Measurements from ENCODE around the gene ESYT2. TPM values are rescaled to one million over a fixed set of nuclear protein-coding genes. Genes with fewer than 3 reads are reported as not detected.

ESYT2 gene
- total RNA-seq, 4 donors from 2014 or later = 209 to 286 (median 230) TPM

GRCh38 chr7:158854681-158855081 is 25.4 kb upstream of the ESYT2 start:
- H3K9me3 ChIP-seq = no peaks in the 10 kb centered on the region
- TF ChIP-seq EP300 (IDR thresholded peaks at IDR 0.05) (no peak), POLR2A (IDR thresholded peaks at IDR 0.05) (no peak), POLR2AphosphoS5 (IDR thresholded peaks at IDR 0.05) (no peak)
- TF ChIP-seq, protein P1, sequence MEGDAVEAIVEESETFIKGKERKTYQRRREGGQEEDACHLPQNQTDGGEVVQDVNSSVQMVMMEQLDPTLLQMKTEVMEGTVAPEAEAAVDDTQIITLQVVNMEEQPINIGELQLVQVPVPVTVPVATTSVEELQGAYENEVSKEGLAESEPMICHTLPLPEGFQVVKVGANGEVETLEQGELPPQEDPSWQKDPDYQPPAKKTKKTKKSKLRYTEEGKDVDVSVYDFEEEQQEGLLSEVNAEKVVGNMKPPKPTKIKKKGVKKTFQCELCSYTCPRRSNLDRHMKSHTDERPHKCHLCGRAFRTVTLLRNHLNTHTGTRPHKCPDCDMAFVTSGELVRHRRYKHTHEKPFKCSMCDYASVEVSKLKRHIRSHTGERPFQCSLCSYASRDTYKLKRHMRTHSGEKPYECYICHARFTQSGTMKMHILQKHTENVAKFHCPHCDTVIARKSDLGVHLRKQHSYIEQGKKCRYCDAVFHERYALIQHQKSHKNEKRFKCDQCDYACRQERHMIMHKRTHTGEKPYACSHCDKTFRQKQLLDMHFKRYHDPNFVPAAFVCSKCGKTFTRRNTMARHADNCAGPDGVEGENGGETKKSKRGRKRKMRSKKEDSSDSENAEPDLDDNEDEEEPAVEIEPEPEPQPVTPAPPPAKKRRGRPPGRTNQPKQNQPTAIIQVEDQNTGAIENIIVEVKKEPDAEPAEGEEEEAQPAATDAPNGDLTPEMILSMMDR (IDR thresholded peaks at IDR 0.05) = no peak
- no peaks in the 10 kb centered on the region for H3K36me3 ChIP-seq
- 63 to 81% methylated on average over 2 to 6 of the region's 7 CpGs for WGBS, 2 donors (ENCODE audit: low coverage in 1 of 2)
- no peak overlapping the region for H3K27ac ChIP-seq
- no peak overlapping the region for H3K4me3 ChIP-seq
- ATAC-seq = no peak
- peaks cover 0 to 36% (median 8%) of the 10 kb centered on the region in 3 donors for H3K4me1 ChIP-seq
- H3K27me3 ChIP-seq = no peaks in the 10 kb centered on the region

DNA sequence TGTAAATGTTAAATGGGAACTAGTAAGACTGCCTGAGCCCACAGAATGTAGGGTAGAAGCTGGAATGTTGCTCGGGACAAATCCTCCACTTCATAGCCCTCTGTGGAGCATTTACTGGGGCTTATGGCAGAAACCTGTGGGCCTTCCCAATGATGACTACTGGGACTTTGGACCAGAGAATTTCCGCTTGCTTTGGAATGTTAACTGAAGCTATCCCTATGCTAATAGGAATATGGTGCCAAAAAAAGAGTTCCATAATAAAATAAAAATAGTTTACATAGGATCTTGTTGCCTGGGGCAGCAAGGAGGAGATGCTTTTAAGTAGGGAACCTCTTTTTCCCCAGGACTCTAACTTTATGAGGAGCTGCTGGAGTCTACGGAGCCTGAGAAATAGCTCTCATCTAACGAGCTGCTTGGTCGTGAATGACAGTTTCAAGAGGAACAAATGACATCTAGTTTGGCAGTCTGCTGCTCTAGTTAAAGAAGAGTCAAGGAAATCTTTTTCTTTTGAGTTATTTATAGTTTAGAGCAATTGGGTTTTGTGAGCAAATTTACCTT is 21.3 kb upstream of the ESYT2 start:
- 61 to 66% methylated on average over 4 to 5 of the region's 5 CpGs for WGBS, 2 donors (ENCODE audit: low coverage in 1 of 2)
- H3K9me3 ChIP-seq = no peaks in the 10 kb centered on the region
- no peaks in the 10 kb centered on the region for H3K36me3 ChIP-seq
- H3K4me1 ChIP-seq = peaks cover 0 to 4% (median 0%) of the 10 kb centered on the region in 3 donors
- ATAC-seq = no peak
- no peaks in the 10 kb centered on the region for H3K27me3 ChIP-seq
- no peak overlapping the region for H3K4me3 ChIP-seq
- no peak for TF ChIP-seq EP300 (IDR thresholded peaks at IDR 0.05)
- TF ChIP-seq, protein P1 (IDR thresholded peaks at IDR 0.05) = no peak
- TF ChIP-seq POLR2A (IDR thresholded peaks at IDR 0.05) = no peak
- no peak for TF ChIP-seq POLR2AphosphoS5 (IDR thresholded peaks at IDR 0.05)
- no peak overlapping the region for H3K27ac ChIP-seq

DNA sequence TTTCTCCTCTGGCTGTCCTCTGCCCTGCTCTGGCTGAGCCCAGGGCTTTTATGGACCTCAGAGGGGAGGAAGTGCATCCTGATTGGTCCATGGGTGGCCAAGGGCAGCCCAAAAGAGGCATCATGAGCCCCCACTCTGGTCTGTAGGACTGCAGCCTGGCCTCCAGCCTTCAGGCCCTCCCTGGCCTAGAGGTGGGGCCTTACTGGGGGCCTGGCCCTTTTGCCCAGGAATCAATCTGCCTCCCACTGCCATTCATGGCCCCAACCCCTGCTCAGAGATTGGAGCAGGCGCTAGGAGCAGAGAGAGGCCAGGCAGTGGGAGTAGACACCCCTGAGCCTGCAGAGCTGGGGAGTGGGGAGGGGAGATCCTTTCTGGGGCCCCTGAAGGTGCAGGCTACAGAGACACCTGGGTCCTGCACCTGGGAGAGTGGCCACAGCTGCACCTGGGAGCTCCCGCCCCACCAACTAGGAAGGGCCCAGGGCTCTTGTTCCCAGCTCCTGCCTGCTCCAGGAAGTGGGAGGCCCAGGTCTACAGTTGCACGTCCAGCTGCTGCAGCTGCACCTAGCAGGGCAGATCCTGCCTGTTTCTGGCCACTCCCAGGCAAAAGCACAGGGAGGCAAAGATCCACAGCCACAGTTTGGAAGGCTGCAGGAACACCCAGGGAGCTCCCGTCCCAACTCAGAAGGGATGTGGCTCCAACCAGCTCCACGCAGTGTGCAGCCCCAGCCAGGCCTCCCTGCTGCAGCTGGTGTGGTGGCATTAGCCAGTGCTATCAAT is 20.6 kb upstream of the ESYT2 start:
- Histone ChIP-seq H3K4me3 (no peak overlapping the region), H3K4me1 (no peaks in the 10 kb centered on the region), H3K36me3 (no peaks in the 10 kb centered on the region), H3K9me3 (no peaks in the 10 kb centered on the region), H3K27ac (no peak overlapping the region), H3K27me3 (no peaks in the 10 kb centered on the region)
- WGBS, 2 donors (ENCODE audit: low coverage in 1 of 2) = 60% methylated on average over 1 of the region's 5 CpGs; no CpG with 5 or more reads in 1 of the 2 donors
- ATAC-seq = no peak
- TF ChIP-seq, protein P1 (IDR thresholded peaks at IDR 0.05) = no peak
- TF ChIP-seq POLR2AphosphoS5 (IDR thresholded peaks at IDR 0.05) (no peak), EP300 (IDR thresholded peaks at IDR 0.05) (no peak), POLR2A (IDR thresholded peaks at IDR 0.05) (no peak)

- no peaks in the 10 kb centered on the region for H3K9me3 ChIP-seq
- no peak for ATAC-seq
- H3K27me3 ChIP-seq = no peaks in the 10 kb centered on the region
- no peak overlapping the region for H3K27ac ChIP-seq
- H3K36me3 ChIP-seq = no peaks in the 10 kb centered on the region
- no peaks in the 10 kb centered on the region for H3K4me1 ChIP-seq
- WGBS, 2 donors (ENCODE audit: low coverage in 1 of 2) = 86% methylated on average over 1 of the region's 5 CpGs; no CpG with 5 or more reads in 1 of the 2 donors
- TF ChIP-seq, protein P1 (IDR thresholded peaks at IDR 0.05) = no peak
- TF ChIP-seq EP300 (IDR thresholded peaks at IDR 0.05) = no peak
- TF ChIP-seq POLR2AphosphoS5 (IDR thresholded peaks at IDR 0.05) = no peak
- no peak for TF ChIP-seq POLR2A (IDR thresholded peaks at IDR 0.05)
- H3K4me3 ChIP-seq = no peak overlapping the region
Observed at GRCh38 chr7:158849442-158849767, 20.1 kb upstream of the ESYT2 start.

- no peak for TF ChIP-seq POLR2AphosphoS5 (IDR thresholded peaks at IDR 0.05)
- TF ChIP-seq, protein P1 (IDR thresholded peaks at IDR 0.05) = no peak
- TF ChIP-seq POLR2A (IDR thresholded peaks at IDR 0.05) = no peak
- TF ChIP-seq EP300 (IDR thresholded peaks at IDR 0.05) = no peak
- ATAC-seq = peak; percentile 46
- 53 to 60% methylated on average over 1 of the region's 1 CpG for WGBS, 2 donors (ENCODE audit: low coverage in 1 of 2)
Observed at GRCh38 chr7:158847451-158847866, 18.1 kb upstream of the ESYT2 start.

More at GRCh38 chr7:158847451-158847866, 18.1 kb upstream of the ESYT2 start:
- peak overlapping the region in 3 of 4 donors; percentile 3 to 53 (median 26) for H3K27ac ChIP-seq
- no peaks in the 10 kb centered on the region for H3K36me3 ChIP-seq
- no peaks in the 10 kb centered on the region for H3K4me1 ChIP-seq
- no peaks in the 10 kb centered on the region for H3K27me3 ChIP-seq
- no peaks in the 10 kb centered on the region for H3K9me3 ChIP-seq
- H3K4me3 ChIP-seq = peak overlapping the region; percentile 19 to 26
